Measurements from ENCODE around the gene INTS1.

- no peak for TF ChIP-seq EP300 (IDR thresholded peaks at IDR 0.05)
- TF ChIP-seq, protein P1, sequence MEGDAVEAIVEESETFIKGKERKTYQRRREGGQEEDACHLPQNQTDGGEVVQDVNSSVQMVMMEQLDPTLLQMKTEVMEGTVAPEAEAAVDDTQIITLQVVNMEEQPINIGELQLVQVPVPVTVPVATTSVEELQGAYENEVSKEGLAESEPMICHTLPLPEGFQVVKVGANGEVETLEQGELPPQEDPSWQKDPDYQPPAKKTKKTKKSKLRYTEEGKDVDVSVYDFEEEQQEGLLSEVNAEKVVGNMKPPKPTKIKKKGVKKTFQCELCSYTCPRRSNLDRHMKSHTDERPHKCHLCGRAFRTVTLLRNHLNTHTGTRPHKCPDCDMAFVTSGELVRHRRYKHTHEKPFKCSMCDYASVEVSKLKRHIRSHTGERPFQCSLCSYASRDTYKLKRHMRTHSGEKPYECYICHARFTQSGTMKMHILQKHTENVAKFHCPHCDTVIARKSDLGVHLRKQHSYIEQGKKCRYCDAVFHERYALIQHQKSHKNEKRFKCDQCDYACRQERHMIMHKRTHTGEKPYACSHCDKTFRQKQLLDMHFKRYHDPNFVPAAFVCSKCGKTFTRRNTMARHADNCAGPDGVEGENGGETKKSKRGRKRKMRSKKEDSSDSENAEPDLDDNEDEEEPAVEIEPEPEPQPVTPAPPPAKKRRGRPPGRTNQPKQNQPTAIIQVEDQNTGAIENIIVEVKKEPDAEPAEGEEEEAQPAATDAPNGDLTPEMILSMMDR (IDR thresholded peaks at IDR 0.05): no peak
Measured at GRCh38 chr7:1550005-1550845, 46.0 kb upstream of the INTS1 start.
